Hepatocyte (in vitro differentiated cells): ENCODE results near the gene SH3RF3. TPM values are rescaled to one million over a fixed set of nuclear protein-coding genes. Genes with fewer than 3 reads are reported as not detected.

ENCODE experiments used
- DNase-seq: peaks from one replicate; pipeline ENCODE4 v3.0.0-alpha.2; 2016; ENCODE audit warnings: low spot score
- H2AFZ ChIP-seq: fragments of 200-600 bp; sonication (generic); 2 replicates; pipeline ENCODE4 v1.6.0; 2016; ENCODE audit warnings: antibody characterized with exemption, mild to moderate bottlenecking
- H3K27ac ChIP-seq: fragments of 200-600 bp; sonication (generic); 2 replicates; pipeline ENCODE4 v1.5.1; 2016; ENCODE audit warnings: mild to moderate bottlenecking
- H3K27me3 ChIP-seq: fragments of 200-600 bp; sonication (generic); 2 replicates; pipeline ENCODE4 v1.6.1; 2016
- H3K36me3 ChIP-seq: fragments of 200-600 bp; sonication (generic); replicated peaks from 2 replicates; pipeline ENCODE4 v1.5.1; 2016; ENCODE audit warnings: low read depth; ENCODE audit not compliant: insufficient read depth
- H3K4me1 ChIP-seq: fragments of 200-600 bp; sonication (generic); 2 replicates; pipeline ENCODE4 v1.5.1; 2016; ENCODE audit warnings: mild to moderate bottlenecking, moderate library complexity; ENCODE audit not compliant: insufficient read depth
- H3K4me2 ChIP-seq: fragments of 200-600 bp; sonication (generic); 2 replicates; pipeline ENCODE4 v1.6.0; 2016
- H3K4me3 ChIP-seq: fragments of 200-600 bp; sonication (generic); 2 replicates; pipeline ENCODE4 v1.5.1; 2016; ENCODE audit warnings: mild to moderate bottlenecking
- H3K79me2 ChIP-seq: fragments of 200-600 bp; sonication (generic); 2 replicates; pipeline ENCODE4 v1.6.0; 2017; ENCODE audit warnings: mild to moderate bottlenecking
- H3K9me2 ChIP-seq: fragments of 200-600 bp; sonication (generic); replicated peaks from 2 replicates; pipeline ENCODE4 v1.6.0; 2017; ENCODE audit warnings: mild to moderate bottlenecking; ENCODE audit not compliant: insufficient read depth
- H3K9me3 ChIP-seq: fragments of 200-600 bp; sonication (generic); 2 replicates; pipeline ENCODE4 v1.5.1; 2016; ENCODE audit warnings: low read depth, mild to moderate bottlenecking
- H4K20me1 ChIP-seq: fragments of 200-600 bp; sonication (generic); 2 replicates; pipeline ENCODE4 v1.6.0; 2016; ENCODE audit warnings: mild to moderate bottlenecking; ENCODE audit not compliant: insufficient read depth, poor library complexity, severe bottlenecking
- CTCF ChIP-seq: fragments of 200-600 bp; sonication (generic); IDR thresholded peaks from 2 replicates; pipeline ENCODE4 v1.5.1; 2016; ENCODE audit warnings: antibody characterized with exemption, mild to moderate bottlenecking; ENCODE audit not compliant: poor library complexity
- EZH2 ChIP-seq: fragments of 200-600 bp; sonication (generic); IDR thresholded peaks from 2 replicates; pipeline ENCODE4 v1.6.1; 2016; ENCODE audit warnings: antibody characterized with exemption, mild to moderate bottlenecking, borderline replicate concordance
- EZH2phosphoT487 ChIP-seq: fragments of 200-600 bp; sonication (generic); IDR thresholded peaks from one replicate; pipeline ENCODE4 v1.6.1; 2018; ENCODE audit warnings: antibody characterized with exemption, mild to moderate bottlenecking, low read depth, moderate library complexity; ENCODE audit not compliant: unreplicated experiment, severe bottlenecking
- WGBS: methylation state at CpG from one replicate; pipeline ENCODE4 v1.1.6; 2016; ENCODE audit warnings: low lambda C conversion rate; ENCODE audit errors: missing lambda C conversion rate; 5-methylcytosine and 5-hydroxymethylcytosine counted together
- polyA plus RNA-seq: library from polyadenylated mRNA; unstranded; fragments of >200 nt; fragmentation: Nextera tagmentation; extraction: Ambion mirVana; gene quantifications from 2 replicates; pipeline ENCODE4 v1.2.1, GENCODE V29; 2016
- total RNA-seq: library from RNA; depleted of rRNA; stranded (reverse); fragments of >200 nt; gene quantifications from 2 replicates; pipeline ENCODE4 v1.2.3, GENCODE V29; 2014

SH3RF3 gene
- total and polyA plus RNA-seq, 2 experiments from 2014 or later: 1.9 to 2.1 TPM

DNA sequence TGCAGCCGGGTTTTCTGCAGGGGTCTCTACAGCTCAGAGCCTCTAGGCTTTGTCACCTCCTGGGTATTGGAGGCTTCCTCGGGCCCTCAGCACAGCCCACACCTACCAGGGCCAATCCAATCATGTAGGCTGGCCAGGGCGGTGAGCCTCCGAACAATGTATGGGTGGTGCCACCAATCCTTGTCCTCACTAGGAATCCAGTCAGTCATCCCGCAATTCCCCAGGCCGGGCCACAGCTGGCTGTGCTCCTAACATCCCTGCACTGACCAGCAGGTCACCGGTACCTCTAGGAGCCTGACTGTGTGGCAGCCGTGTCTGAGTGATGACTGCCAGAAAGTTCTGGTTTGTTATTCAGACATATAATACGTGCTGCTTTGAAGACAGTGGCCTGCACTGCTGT lies 129.4 kb downstream of the SH3RF3 start:
- Histone ChIP-seq H3K36me3 (no peaks in the 10 kb centered on the region), H3K27ac (no peak overlapping the region), H3K79me2 (no peaks in the 10 kb centered on the region), H2AFZ (no peak overlapping the region), H3K4me2 (no peak overlapping the region), H3K27me3 (no peaks in the 10 kb centered on the region), H3K9me2 (no peaks in the 10 kb centered on the region), H3K9me3 (no peaks in the 10 kb centered on the region), H4K20me1 (no peaks in the 10 kb centered on the region), H3K4me1 (peaks cover 6% of the 10 kb centered on the region), H3K4me3 (no peak overlapping the region)
- TF ChIP-seq EZH2: no peak
- no peak for TF ChIP-seq CTCF
- TF ChIP-seq EZH2phosphoT487: no peak
- no peak for DNase-seq
- 79% methylated on average over 9 of the region's 9 CpGs for WGBS

DNA sequence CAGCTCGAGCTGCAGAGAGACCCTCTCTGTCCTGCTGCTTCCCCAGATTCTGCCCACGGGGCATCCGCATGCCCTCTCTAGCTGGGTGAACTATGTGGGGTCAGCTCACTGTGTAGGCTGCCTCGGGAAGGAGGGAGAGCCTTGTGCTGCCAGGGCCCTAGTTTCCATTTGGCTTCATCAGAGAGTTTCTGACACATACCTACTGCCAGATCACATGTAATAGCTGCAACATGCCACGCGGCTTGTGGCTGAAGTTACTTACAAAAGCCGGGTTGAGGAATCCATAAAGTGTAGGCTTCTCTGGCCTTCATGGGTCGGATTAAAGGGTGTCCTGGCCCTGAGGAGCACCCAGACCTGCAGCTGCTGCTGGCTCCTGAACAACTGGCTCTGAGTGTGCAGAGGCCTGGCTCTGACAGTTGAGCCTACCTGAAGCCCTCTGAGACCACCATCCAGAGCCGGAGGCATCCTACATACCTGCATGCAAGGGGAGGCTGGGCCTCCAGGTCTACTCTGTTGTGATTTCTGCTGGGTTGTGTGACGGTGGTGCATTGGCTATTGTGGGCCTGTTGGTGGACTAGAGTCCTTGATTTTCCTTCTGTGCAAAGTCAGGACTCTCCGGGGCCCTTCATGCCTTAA lies 130.0 kb downstream of the SH3RF3 start:
- Histone ChIP-seq H3K4me2 (no peak overlapping the region), H3K27me3 (no peaks in the 10 kb centered on the region), H4K20me1 (no peaks in the 10 kb centered on the region), H3K9me2 (no peaks in the 10 kb centered on the region), H3K36me3 (no peaks in the 10 kb centered on the region), H3K4me1 (peaks cover 6% of the 10 kb centered on the region), H2AFZ (no peak overlapping the region), H3K79me2 (no peaks in the 10 kb centered on the region), H3K27ac (no peak overlapping the region), H3K4me3 (no peak overlapping the region), H3K9me3 (no peaks in the 10 kb centered on the region)
- 94% methylated on average over 11 of the region's 11 CpGs for WGBS
- no peak for DNase-seq
- no peak for TF ChIP-seq CTCF
- TF ChIP-seq EZH2: no peak
- no peak for TF ChIP-seq EZH2phosphoT487

DNA sequence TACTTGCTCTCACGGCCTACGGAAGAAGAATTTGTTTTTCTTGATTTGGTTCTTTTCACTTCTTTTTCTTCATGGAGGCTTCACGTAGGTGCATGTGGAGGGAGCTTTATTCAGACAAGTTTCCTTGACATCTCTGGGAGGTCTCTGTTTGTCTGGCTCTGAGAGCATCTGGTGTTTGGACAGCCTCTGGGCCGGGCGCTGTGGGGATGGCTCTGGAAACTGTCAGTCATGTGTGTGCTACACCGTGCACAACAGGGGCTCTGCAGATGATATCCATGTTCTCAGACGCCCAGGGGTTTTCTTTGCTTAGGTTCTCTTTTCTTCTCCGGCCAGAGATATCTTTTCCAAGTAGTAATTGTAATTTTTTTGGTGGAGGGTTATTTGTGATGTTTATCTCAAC lies 130.7 kb downstream of the SH3RF3 start:
- H3K4me2 ChIP-seq: no peak overlapping the region
- no peak for DNase-seq
- no peaks in the 10 kb centered on the region for H3K9me3 ChIP-seq
- peaks cover 9% of the 10 kb centered on the region for H3K4me1 ChIP-seq
- no peaks in the 10 kb centered on the region for H3K36me3 ChIP-seq
- H3K4me3 ChIP-seq: no peak overlapping the region
- WGBS: 70% methylated on average over 8 of the region's 8 CpGs
- H3K9me2 ChIP-seq: no peaks in the 10 kb centered on the region
- no peak overlapping the region for H2AFZ ChIP-seq
- no peaks in the 10 kb centered on the region for H3K79me2 ChIP-seq
- H4K20me1 ChIP-seq: no peaks in the 10 kb centered on the region
- H3K27me3 ChIP-seq: no peaks in the 10 kb centered on the region
- TF ChIP-seq EZH2phosphoT487 (no peak), CTCF (no peak), EZH2 (no peak)
- no peak overlapping the region for H3K27ac ChIP-seq
